ENCODE results near the gene CD300C.

The CD300C gene

GRCh38 chr17:74543891-74544760 lies 1.8 kb downstream of the CD300C start:
- H2AFZ ChIP-seq (ENCODE audit: low read depth, low read length), result no peak overlapping the region
- H3K36me3 ChIP-seq (replicated peaks; ENCODE audit: low read depth, low read length), result no peaks in the 10 kb centered on the region
- H3K9me3 ChIP-seq (ENCODE audit: insufficient read depth, low read length), result no peaks in the 10 kb centered on the region
- H3K4me1 ChIP-seq (ENCODE audit: low read length), result peaks cover 23% of the 10 kb centered on the region
- no peak overlapping the region for H3K4me2 ChIP-seq (ENCODE audit: low read length)
- no peak overlapping the region for H3K9ac ChIP-seq (ENCODE audit: low read length)
- H3K27me3 ChIP-seq (ENCODE audit: low read depth, low read length), result peaks cover 15% of the 10 kb centered on the region
- TF ChIP-seq EZH2phosphoT487 (IDR thresholded peaks at IDR 0.05; ENCODE audit: low read depth) (no peak), CTCF (IDR thresholded peaks at IDR 0.05; ENCODE audit: low read depth, low read length) (no peak)
- no peaks in the 10 kb centered on the region for H3K79me2 ChIP-seq (ENCODE audit: low read length)
- no peaks in the 10 kb centered on the region for H4K20me1 ChIP-seq (ENCODE audit: insufficient read depth, low read length)
- no peak overlapping the region for H3K27ac ChIP-seq (ENCODE audit: low read length)
- no peak overlapping the region for H3K4me3 ChIP-seq (ENCODE audit: low read length)

- H3K9me3 ChIP-seq (ENCODE audit: insufficient read depth, low read length), result no peaks in the 10 kb centered on the region
- no peak overlapping the region for H3K27ac ChIP-seq (ENCODE audit: low read length)
- H3K9ac ChIP-seq (ENCODE audit: low read length), result no peak overlapping the region
- no peak overlapping the region for H3K4me2 ChIP-seq (ENCODE audit: low read length)
- H3K36me3 ChIP-seq (replicated peaks; ENCODE audit: low read depth, low read length), result no peaks in the 10 kb centered on the region
- H3K27me3 ChIP-seq (ENCODE audit: low read depth, low read length), result peaks cover 15% of the 10 kb centered on the region
- no peak overlapping the region for H2AFZ ChIP-seq (ENCODE audit: low read depth, low read length)
- no peaks in the 10 kb centered on the region for H4K20me1 ChIP-seq (ENCODE audit: insufficient read depth, low read length)
- peaks cover 23% of the 10 kb centered on the region for H3K4me1 ChIP-seq (ENCODE audit: low read length)
- H3K79me2 ChIP-seq (ENCODE audit: low read length), result no peaks in the 10 kb centered on the region
- TF ChIP-seq EZH2phosphoT487 (IDR thresholded peaks at IDR 0.05; ENCODE audit: low read depth) (no peak), CTCF (IDR thresholded peaks at IDR 0.05; ENCODE audit: low read depth, low read length) (no peak)
- H3K4me3 ChIP-seq (ENCODE audit: low read length), result no peak overlapping the region
These were observed 2.5 kb downstream of the CD300C start for GRCh38 chr17:74543406-74543805.

GRCh38 chr17:74542727-74543383 lies 3.1 kb downstream of the CD300C start:
- Histone ChIP-seq H3K9ac (ENCODE audit: low read length) (no peak overlapping the region), H3K27me3 (ENCODE audit: low read depth, low read length) (peaks cover 20% of the 10 kb centered on the region), H4K20me1 (ENCODE audit: insufficient read depth, low read length) (no peaks in the 10 kb centered on the region), H3K27ac (ENCODE audit: low read length) (no peak overlapping the region), H3K4me2 (ENCODE audit: low read length) (no peak overlapping the region), H3K9me3 (ENCODE audit: insufficient read depth, low read length) (no peaks in the 10 kb centered on the region), H3K4me1 (ENCODE audit: low read length) (peaks cover 20% of the 10 kb centered on the region), H3K79me2 (ENCODE audit: low read length) (no peaks in the 10 kb centered on the region), H3K4me3 (ENCODE audit: low read length) (no peak overlapping the region), H3K36me3 (replicated peaks; ENCODE audit: low read depth, low read length) (no peaks in the 10 kb centered on the region), H2AFZ (ENCODE audit: low read depth, low read length) (no peak overlapping the region)
- TF ChIP-seq EZH2phosphoT487 (IDR thresholded peaks at IDR 0.05; ENCODE audit: low read depth) (no peak), CTCF (IDR thresholded peaks at IDR 0.05; ENCODE audit: low read depth, low read length) (no peak)

GRCh38 chr17:74542166-74542565 lies 3.7 kb downstream of the CD300C start:
- no peak overlapping the region for H2AFZ ChIP-seq (ENCODE audit: low read depth, low read length)
- no peak overlapping the region for H3K4me3 ChIP-seq (ENCODE audit: low read length)
- no peaks in the 10 kb centered on the region for H3K79me2 ChIP-seq (ENCODE audit: low read length)
- H3K4me1 ChIP-seq (ENCODE audit: low read length), result peaks cover 15% of the 10 kb centered on the region
- no peaks in the 10 kb centered on the region for H3K36me3 ChIP-seq (replicated peaks; ENCODE audit: low read depth, low read length)
- peaks cover 20% of the 10 kb centered on the region for H3K27me3 ChIP-seq (ENCODE audit: low read depth, low read length)
- TF ChIP-seq CTCF (IDR thresholded peaks at IDR 0.05; ENCODE audit: low read depth, low read length), result no peak
- TF ChIP-seq EZH2phosphoT487 (IDR thresholded peaks at IDR 0.05; ENCODE audit: low read depth), result no peak
- H3K27ac ChIP-seq (ENCODE audit: low read length), result no peak overlapping the region
- H3K4me2 ChIP-seq (ENCODE audit: low read length), result no peak overlapping the region
- H3K9me3 ChIP-seq (ENCODE audit: insufficient read depth, low read length), result no peaks in the 10 kb centered on the region
- H4K20me1 ChIP-seq (ENCODE audit: insufficient read depth, low read length), result no peaks in the 10 kb centered on the region
- H3K9ac ChIP-seq (ENCODE audit: low read length), result no peak overlapping the region

All from OCI-LY3 (cell line).